HUES48 (cell line): ENCODE data around the gene CDH2.

Source experiments
- H3K27ac ChIP-seq: one replicate; pipeline ENCODE4 v1.7.0; 2013; ENCODE audit warnings: low read depth, low read length, inconsistent platforms
- H3K27me3 ChIP-seq: 2 replicates; pipeline ENCODE4 v1.6.1; 2013; ENCODE audit warnings: mild to moderate bottlenecking, low read length; ENCODE audit not compliant: control insufficient read depth, insufficient read depth
- H3K36me3 ChIP-seq: 2 replicates; pipeline ENCODE4 v1.6.1; 2013; ENCODE audit warnings: low read length; ENCODE audit not compliant: control insufficient read depth, insufficient read depth
- H3K4me1 ChIP-seq: 2 replicates; pipeline ENCODE4 v1.6.1; 2013; ENCODE audit warnings: mild to moderate bottlenecking, low read length; ENCODE audit not compliant: control insufficient read depth, insufficient read depth
- H3K4me3 ChIP-seq: 2 replicates; pipeline ENCODE4 v1.5.1; 2013; ENCODE audit warnings: mild to moderate bottlenecking, low read depth, low read length
- H3K9ac ChIP-seq: 2 replicates; pipeline ENCODE4 v1.6.1; 2013; ENCODE audit warnings: mild to moderate bottlenecking, low read depth, low read length, moderate library complexity
- H3K9me3 ChIP-seq: 2 replicates; pipeline ENCODE4 v1.6.1; 2013; ENCODE audit warnings: low read length; ENCODE audit not compliant: control insufficient read depth, insufficient read depth

CDH2 gene

DNA sequence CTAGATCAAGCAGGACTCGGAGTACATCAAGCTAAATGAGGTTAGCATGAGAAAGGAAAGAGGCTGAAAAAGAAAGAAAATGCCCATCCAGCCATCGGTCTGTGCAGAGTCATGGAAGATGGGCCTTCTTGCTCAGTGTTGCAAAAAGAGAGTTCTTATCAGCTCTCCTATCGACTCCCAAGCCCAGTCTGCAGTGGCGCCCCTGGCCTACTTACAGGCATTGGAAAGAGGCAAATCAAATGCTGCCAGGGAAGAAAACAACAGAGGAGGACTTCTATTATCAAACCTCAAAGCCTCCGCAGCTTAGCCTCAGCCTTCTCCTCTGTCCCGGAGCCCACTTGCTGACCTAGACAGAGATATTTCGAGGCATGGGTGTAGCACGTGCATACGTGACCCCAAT is 66.0 kb downstream of the CDH2 start:
- H3K4me1 ChIP-seq, result peaks cover 63% of the 10 kb centered on the region

DNA sequence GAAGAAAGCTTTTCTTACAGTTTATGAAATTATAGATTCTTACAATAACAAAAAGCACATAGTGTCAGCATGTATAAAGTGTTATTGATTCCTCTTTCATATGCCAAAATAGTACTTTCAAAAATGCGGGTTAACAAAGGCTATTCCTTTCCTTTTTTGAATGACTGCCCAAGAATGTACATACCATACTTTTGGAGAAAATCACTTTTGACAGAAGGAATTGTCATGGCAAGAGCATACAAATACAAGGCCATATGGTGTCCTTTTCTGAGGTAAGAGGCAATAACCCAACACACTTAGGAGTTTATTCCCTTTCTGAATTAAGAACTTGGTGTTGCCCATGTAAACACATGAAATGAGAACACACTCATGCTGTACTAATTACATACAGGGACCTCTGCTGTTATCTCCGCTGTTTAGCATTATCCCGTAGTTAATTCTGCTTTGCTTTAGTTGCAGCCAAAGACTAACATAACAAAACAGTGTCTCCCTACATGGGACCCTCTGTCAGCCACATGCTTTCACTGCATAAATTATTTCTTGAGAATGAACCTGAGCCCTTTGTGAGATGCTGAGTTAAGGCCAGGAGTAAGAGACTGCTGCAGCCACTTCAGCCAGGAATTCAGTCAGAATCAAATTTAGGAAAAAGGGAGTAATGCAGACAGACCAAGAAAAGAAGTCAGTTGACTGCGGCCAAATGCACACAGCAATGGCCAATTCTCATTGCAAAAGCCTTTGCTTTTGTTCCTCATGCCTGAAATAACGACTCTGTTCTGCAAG is 67.0 kb downstream of the CDH2 start:
- H3K27me3 ChIP-seq, result no peaks in the 10 kb centered on the region
- H3K36me3 ChIP-seq, result no peaks in the 10 kb centered on the region
- H3K4me3 ChIP-seq, result no peak overlapping the region
- H3K4me1 ChIP-seq, result peaks cover 63% of the 10 kb centered on the region
- H3K9me3 ChIP-seq, result no peaks in the 10 kb centered on the region
- H3K9ac ChIP-seq, result no peak overlapping the region
- peak overlapping the region; percentile 63 for H3K27ac ChIP-seq

More for the DNA sequence above, 66.0 kb downstream of the CDH2 start:
- Histone ChIP-seq H3K27me3 (no peaks in the 10 kb centered on the region), H3K9ac (no peak overlapping the region), H3K36me3 (no peaks in the 10 kb centered on the region), H3K9me3 (no peaks in the 10 kb centered on the region), H3K27ac (peak overlapping the region; percentile 81), H3K4me3 (no peak overlapping the region)

DNA sequence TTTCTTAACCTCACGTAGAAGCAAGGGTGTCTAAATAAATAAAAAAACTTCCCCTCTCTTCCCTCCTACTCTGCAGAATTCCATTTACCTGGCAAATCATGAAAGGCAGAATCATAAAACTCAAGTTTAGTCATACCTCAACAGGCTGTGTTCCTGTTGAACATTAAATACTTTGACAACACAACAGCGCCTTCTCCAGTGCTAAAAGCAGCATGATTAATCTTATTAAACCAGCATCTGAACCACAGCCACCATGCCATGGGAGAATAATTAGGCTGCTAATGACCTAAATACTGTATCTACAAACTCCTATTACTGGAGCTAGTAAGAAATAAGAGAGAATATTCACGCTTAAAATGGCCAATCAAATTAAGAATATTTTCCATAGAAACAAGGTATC is 68.1 kb downstream of the CDH2 start:
- H3K9me3 ChIP-seq, result no peaks in the 10 kb centered on the region
- H3K27ac ChIP-seq, result peak overlapping the region; percentile 63
- no peaks in the 10 kb centered on the region for H3K27me3 ChIP-seq
- peaks cover 62% of the 10 kb centered on the region for H3K4me1 ChIP-seq
- no peak overlapping the region for H3K9ac ChIP-seq
- no peaks in the 10 kb centered on the region for H3K36me3 ChIP-seq
- no peak overlapping the region for H3K4me3 ChIP-seq

DNA sequence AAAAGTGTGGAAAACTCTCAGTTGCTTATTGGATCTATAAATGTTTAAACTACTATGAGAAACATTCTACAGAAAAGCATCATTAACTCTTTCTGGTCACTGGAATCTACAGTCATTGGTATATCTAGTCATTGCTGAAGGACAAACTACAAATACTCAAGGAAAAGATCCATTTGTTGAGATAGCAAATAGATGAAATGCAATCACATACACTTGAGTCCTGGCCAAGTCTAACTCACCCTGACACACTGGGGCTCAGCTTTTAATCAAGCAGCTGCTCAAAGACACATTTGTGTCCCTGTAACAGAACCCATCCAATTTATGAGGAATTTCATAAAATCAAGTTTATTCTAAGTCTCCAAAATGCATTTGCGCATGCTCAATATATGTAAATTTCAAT is 68.7 kb downstream of the CDH2 start:
- H3K4me3 ChIP-seq, result no peak overlapping the region
- no peaks in the 10 kb centered on the region for H3K36me3 ChIP-seq
- H3K27me3 ChIP-seq, result no peaks in the 10 kb centered on the region
- peak overlapping the region; percentile 63 for H3K27ac ChIP-seq
- H3K9ac ChIP-seq, result no peak overlapping the region
- no peaks in the 10 kb centered on the region for H3K9me3 ChIP-seq
- peaks cover 60% of the 10 kb centered on the region for H3K4me1 ChIP-seq

DNA sequence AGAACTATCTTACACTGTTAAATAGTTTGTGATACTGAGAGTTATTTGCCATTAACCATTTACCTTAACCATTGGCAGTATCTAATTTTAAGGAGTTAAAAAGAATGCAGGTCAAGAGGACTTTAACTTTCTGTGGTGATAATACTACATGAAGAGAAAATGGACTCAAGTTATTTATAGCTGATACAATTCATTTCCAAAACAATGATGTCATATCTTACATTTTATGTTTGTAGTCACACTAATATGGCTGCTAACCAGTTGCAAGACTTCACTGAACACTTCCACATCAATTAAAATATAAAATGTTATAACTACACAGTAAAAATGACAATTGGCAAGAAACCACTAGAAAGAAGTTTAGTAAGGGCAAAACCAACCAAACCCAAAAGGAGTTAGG is 77.7 kb downstream of the CDH2 start:
- no peaks in the 10 kb centered on the region for H3K36me3 ChIP-seq
- no peaks in the 10 kb centered on the region for H3K4me1 ChIP-seq
- H3K9ac ChIP-seq, result no peak overlapping the region
- H3K4me3 ChIP-seq, result no peak overlapping the region
- no peaks in the 10 kb centered on the region for H3K9me3 ChIP-seq
- no peak overlapping the region for H3K27ac ChIP-seq
- H3K27me3 ChIP-seq, result no peaks in the 10 kb centered on the region

DNA sequence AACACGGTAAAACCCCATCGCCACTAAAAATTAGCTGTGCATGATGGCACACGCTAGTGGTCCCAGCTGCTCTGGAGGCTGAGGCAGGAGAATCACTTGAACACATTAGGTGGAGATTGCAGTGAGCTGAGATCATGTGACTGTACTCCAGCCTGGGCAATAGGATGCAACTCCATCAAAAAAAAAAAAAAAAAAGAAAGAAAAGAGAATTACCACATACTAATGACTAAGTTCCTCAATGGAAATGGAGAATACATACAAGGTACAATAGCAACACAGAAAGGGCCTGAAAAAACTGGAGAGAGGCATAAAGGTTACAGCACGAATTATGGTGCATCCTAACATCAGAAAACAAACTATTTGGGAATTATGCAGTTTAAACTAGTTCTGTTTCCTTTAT is 81.3 kb downstream of the CDH2 start:
- Histone ChIP-seq H3K4me1 (peaks cover 10% of the 10 kb centered on the region; the same call in 1 of the 2 replicates), H3K36me3 (no peaks in the 10 kb centered on the region), H3K9ac (no peak overlapping the region), H3K27me3 (peaks cover 8% of the 10 kb centered on the region), H3K9me3 (no peaks in the 10 kb centered on the region), H3K27ac (no peak overlapping the region), H3K4me3 (no peak overlapping the region)

DNA sequence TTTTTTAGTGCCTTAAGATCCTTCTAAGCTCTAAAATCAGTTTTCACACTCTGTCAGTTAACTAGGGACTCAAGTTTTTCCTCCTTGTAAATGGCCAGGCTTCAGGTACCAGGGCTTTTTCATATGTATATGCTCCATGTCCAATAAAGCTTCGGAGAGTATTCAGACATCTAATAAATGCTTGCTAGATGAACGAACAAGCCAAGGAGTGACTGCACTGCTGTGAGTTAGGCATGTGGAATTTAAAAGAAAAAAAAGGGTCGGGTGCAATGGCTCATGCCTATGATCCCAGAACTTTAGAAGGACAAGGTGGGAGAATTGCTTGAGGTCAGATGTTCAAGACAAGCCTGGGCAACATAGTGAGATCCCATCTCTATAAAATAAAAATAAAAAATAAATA is 81.9 kb downstream of the CDH2 start:
- Histone ChIP-seq H3K27ac (no peak overlapping the region), H3K4me3 (no peak overlapping the region), H3K36me3 (no peaks in the 10 kb centered on the region), H3K9ac (no peak overlapping the region), H3K4me1 (peaks cover 10% of the 10 kb centered on the region; the same call in 1 of the 2 replicates), H3K9me3 (no peaks in the 10 kb centered on the region), H3K27me3 (peaks cover 14% of the 10 kb centered on the region)

DNA sequence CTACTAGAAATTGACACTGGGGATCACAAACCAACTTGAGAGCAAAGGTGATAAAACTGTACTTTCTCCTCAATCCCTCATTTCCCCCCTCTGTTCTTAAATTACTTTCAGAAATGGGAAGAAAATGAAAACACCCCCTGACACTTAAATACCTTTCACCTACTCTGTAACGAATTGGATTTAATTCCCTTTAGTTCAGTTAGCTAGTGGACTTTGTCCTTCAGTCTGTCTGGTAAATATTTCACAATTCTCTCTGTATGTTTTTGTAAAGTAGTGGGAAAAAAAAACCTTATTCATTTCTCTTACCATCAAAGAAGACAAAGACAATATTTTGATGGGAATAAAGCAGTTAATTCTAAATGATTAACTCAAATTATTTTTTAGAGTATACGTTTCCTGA is 85.7 kb downstream of the CDH2 start:
- Histone ChIP-seq H3K9me3 (no peaks in the 10 kb centered on the region), H3K4me1 (peaks cover 37% of the 10 kb centered on the region), H3K27ac (no peak overlapping the region), H3K4me3 (no peak overlapping the region), H3K27me3 (peaks cover 47% of the 10 kb centered on the region), H3K9ac (no peak overlapping the region), H3K36me3 (no peaks in the 10 kb centered on the region)

DNA sequence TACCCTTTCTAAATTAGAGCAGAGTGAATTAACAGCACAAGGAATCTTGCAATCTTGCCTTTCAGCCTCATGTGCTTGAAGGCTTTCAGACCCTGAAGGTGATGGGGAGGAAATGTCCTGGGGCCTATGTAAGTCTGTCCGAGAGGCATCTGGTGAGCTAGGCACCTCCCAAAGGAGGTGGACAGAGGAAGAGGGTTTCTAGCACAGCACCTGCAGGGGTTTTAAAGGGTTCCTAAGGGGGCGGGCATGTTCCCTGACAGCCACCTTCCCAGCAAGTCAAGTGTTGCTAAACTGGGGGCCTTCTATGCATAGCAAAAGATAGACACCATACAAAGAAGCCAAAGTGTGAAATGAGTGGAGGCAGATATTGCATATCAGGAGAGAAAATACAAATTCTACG is 88.5 kb downstream of the CDH2 start:
- Histone ChIP-seq H3K9ac (no peak overlapping the region), H3K36me3 (no peaks in the 10 kb centered on the region), H3K9me3 (no peaks in the 10 kb centered on the region), H3K27me3 (peaks cover 47% of the 10 kb centered on the region), H3K4me3 (no peak overlapping the region), H3K4me1 (peaks cover 60% of the 10 kb centered on the region), H3K27ac (no peak overlapping the region)

DNA sequence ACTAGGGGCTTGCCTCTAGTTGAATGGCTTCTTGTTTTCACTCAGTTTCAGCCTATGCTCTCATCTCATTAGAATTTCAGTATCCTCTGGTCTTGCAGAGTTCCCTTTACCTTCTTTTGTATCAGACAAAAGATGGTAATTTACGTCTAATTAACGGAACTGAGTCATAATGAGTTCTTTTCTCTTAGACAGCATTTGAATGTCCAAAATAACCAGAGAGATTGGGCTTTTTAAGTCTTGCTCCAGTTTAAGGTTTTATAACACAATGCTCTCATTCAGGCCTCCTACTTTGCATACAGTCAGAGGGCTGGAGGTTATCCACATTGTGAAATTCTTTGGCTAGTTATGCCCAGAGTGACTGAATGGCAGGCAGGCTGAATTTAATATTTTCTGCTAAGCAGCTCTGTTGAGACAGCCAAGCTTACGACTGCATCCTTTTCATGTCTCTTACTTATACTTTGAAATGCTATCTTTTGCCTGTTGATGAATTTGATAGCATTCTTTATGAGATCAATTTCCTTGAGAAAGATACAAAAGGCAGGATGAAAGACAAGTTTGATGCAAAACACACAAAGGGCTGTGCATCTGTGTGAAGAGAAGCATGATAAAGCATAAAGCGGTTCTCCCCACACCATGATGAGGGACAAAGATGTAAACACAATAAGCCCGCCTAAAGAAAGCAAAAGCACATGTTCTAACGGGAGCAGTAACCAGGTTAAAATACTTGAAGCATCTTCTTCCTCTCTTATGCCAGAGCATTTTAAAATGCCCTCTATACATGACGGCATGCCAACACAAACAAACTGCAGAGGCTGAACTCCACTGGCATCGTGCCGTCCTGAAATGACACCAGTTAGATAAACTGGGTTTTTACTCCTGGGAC is 90.0 kb downstream of the CDH2 start:
- H3K36me3 ChIP-seq, result no peaks in the 10 kb centered on the region
- H3K9ac ChIP-seq, result peak overlapping the region; percentile 32; the same call in 1 of the 2 replicates
- H3K4me3 ChIP-seq, result peak overlapping the region; percentile 30
- H3K4me1 ChIP-seq, result peaks cover 52% of the 10 kb centered on the region
- H3K27ac ChIP-seq, result peak overlapping the region; percentile 94
- peaks cover 47% of the 10 kb centered on the region for H3K27me3 ChIP-seq
- H3K9me3 ChIP-seq, result no peaks in the 10 kb centered on the region

DNA sequence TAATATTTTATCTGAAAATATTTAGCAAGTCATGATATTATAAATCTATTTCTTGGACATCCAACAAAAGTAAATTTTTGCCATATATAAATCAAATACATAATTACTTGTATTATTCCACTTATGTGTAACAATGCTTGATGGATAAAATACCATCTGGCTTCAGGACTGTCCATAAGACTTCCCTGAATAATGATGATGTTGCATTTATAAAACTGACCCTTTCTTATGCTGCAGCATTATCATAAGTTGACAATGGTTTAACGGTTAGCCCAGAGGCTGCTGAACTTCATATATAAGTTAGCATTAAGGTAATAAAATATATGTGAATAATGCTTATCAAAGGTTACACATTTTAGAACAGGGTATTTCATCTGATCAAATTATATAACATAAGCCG is 95.4 kb downstream of the CDH2 start:
- no peaks in the 10 kb centered on the region; the same call in 1 of the 2 replicates for H3K27me3 ChIP-seq
- no peaks in the 10 kb centered on the region for H3K9me3 ChIP-seq
- no peak overlapping the region for H3K9ac ChIP-seq
- H3K27ac ChIP-seq, result peak overlapping the region; percentile 50
- H3K36me3 ChIP-seq, result no peaks in the 10 kb centered on the region
- peaks cover 59% of the 10 kb centered on the region for H3K4me1 ChIP-seq
- H3K4me3 ChIP-seq, result no peak overlapping the region
